Activated CD4-positive, alpha-beta memory T cell treated with anti-CD3 and anti-CD28 coated beads, Interleukin-2, amount 10 ng/mL, durations not matched to agents 7 days and 5 days (primary cell): ENCODE results near the gene CRADD. TPM values are rescaled to one million over a fixed set of nuclear protein-coding genes. Genes with fewer than 3 reads are reported as not detected.

Experiments
- CTCF ChIA-PET: fragments of 350-600 bp; sonication (Branson Sonifier 250); formaldehyde crosslinking; loops from one replicate; lab custom pipeline; 2021; ENCODE audit warnings: antibody characterized with exemption, inconsistent platforms; lab: Charles Lee
- POLR2A ChIA-PET: fragments of 350-600 bp; sonication (Branson Sonifier 250); formaldehyde crosslinking; loops from one replicate; lab custom pipeline; 2021; ENCODE audit warnings: antibody characterized with exemption; lab: Charles Lee
- DNase-seq: peaks from one replicate; pipeline ENCODE4 v3.0.0-alpha.2; 2020
- H3K27ac Mint-ChIP-seq: one replicate; pipeline ENCODE4 v1.8.0; 2021; ENCODE audit warnings: mild to moderate bottlenecking, mixed read lengths
- H3K27me3 Mint-ChIP-seq: one replicate; pipeline ENCODE4 v1.8.0; 2021; ENCODE audit warnings: mixed read lengths
- H3K36me3 Mint-ChIP-seq: one replicate; pipeline ENCODE4 v1.8.0; 2021; ENCODE audit warnings: low read depth, mixed read lengths
- H3K4me1 Mint-ChIP-seq: one replicate; pipeline ENCODE4 v1.8.0; 2021; ENCODE audit warnings: mixed read lengths
- H3K4me3 Mint-ChIP-seq: one replicate; pipeline ENCODE4 v1.8.0; 2021; ENCODE audit warnings: mild to moderate bottlenecking, mixed read lengths
- H3K9me3 Mint-ChIP-seq: one replicate; pipeline ENCODE4 v1.8.0; 2021; ENCODE audit warnings: mixed read lengths
- total RNA-seq, 2 experiments: library from RNA; stranded (reverse); gene quantifications; one replicate each; pipeline ENCODE4 v1.2.3, GENCODE V29; 2021

Gene CRADD
- total RNA-seq, 2 experiments from 2014 or later: 12.7 to 14.1 TPM

GRCh38 chr12:93823616-93824391, 146.6 kb downstream of the CRADD start:
- no peak for DNase-seq
- Mint-ChIP-seq H3K27me3 (no peaks in the 10 kb centered on the region), H3K9me3 (peaks cover 3% of the 10 kb centered on the region), H3K36me3 (no peaks in the 10 kb centered on the region), H3K27ac (no peak overlapping the region), H3K4me3 (no peak overlapping the region), H3K4me1 (peaks cover 2% of the 10 kb centered on the region)
- CTCF ChIA-PET: interaction anchor here (1.2 kb wide), 1 partner anchor 56 kb away, joined by 3 read pairs; no protein-coding TSS in a partner anchor
- POLR2A ChIA-PET: interaction anchor here (1.1 to 1.2 kb wide), 2 partner anchors 61 to 147 kb away, joined by 3 to 4 read pairs; partner anchors contain the start of gene CRADD

GRCh38 chr12:93824514-93825500, 147.6 kb downstream of the CRADD start:
- ChIA-PET POLR2A (interaction anchor here (1.1 kb wide), 1 partner anchor 148 kb away, joined by 3 read pairs; the partner anchor contains the start of gene CRADD), CTCF (interaction anchor here (1.2 kb wide), 1 partner anchor 57 kb away, joined by 3 read pairs; no protein-coding TSS in a partner anchor)
- no peaks in the 10 kb centered on the region for H3K27me3 Mint-ChIP-seq
- no peak for DNase-seq
- no peak overlapping the region for H3K27ac Mint-ChIP-seq
- no peak overlapping the region for H3K4me3 Mint-ChIP-seq
- peaks cover 3% of the 10 kb centered on the region for H3K9me3 Mint-ChIP-seq
- no peaks in the 10 kb centered on the region for H3K36me3 Mint-ChIP-seq
- H3K4me1 Mint-ChIP-seq: peaks cover 2% of the 10 kb centered on the region

- ChIA-PET POLR2A (no interaction called here), CTCF (no interaction called here)
- no peak for DNase-seq
- Mint-ChIP-seq H3K36me3 (no peaks in the 10 kb centered on the region), H3K9me3 (peaks cover 3% of the 10 kb centered on the region), H3K27ac (no peak overlapping the region), H3K27me3 (no peaks in the 10 kb centered on the region), H3K4me1 (peaks cover 2% of the 10 kb centered on the region), H3K4me3 (no peak overlapping the region)
These were observed 148.3 kb downstream of the CRADD start for GRCh38 chr12:93825501-93825888.

GRCh38 chr12:93825931-93826555, 148.9 kb downstream of the CRADD start:
- no peak overlapping the region for H3K27ac Mint-ChIP-seq
- peaks cover 2% of the 10 kb centered on the region for H3K4me1 Mint-ChIP-seq
- peaks cover 2% of the 10 kb centered on the region for H3K9me3 Mint-ChIP-seq
- CTCF ChIA-PET: interaction anchor here (0.6 kb wide), 1 partner anchor 133 kb away, joined by 3 read pairs; no protein-coding TSS in a partner anchor
- H3K4me3 Mint-ChIP-seq: no peak overlapping the region
- no peak for DNase-seq
- no peaks in the 10 kb centered on the region for H3K27me3 Mint-ChIP-seq
- no peaks in the 10 kb centered on the region for H3K36me3 Mint-ChIP-seq
- POLR2A ChIA-PET: no interaction called here

DNA sequence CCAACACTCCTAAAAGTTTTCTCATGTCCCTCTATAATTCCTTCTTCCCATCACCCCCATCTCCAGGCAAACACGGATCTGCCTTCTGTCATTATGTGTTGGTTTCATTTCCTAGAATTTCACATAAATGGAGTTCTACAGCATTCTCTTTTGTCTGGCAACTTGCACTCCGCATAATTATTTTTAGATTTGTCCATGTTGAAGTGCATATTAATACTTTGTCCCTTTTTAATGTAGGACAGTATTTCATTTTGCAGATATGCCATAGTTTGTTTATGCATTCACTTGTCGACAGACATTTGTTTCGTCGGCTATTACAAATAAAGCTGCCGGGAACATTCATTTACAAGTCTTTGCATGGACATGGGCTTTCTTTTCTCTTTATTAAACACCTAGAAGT, 150.0 kb downstream of the CRADD start:
- Mint-ChIP-seq H3K4me1 (no peaks in the 10 kb centered on the region), H3K27ac (no peak overlapping the region), H3K4me3 (no peak overlapping the region), H3K27me3 (no peaks in the 10 kb centered on the region), H3K9me3 (no peaks in the 10 kb centered on the region), H3K36me3 (no peaks in the 10 kb centered on the region)
- ChIA-PET POLR2A (no interaction called here), CTCF (interaction anchor here (1.0 kb wide), 1 partner anchor 258 kb away, joined by 3 read pairs; no protein-coding TSS in a partner anchor)
- no peak for DNase-seq

GRCh38 chr12:93827669-93828068, 150.5 kb downstream of the CRADD start:
- POLR2A ChIA-PET: no interaction called here
- H3K27ac Mint-ChIP-seq: no peak overlapping the region
- no peaks in the 10 kb centered on the region for H3K4me1 Mint-ChIP-seq
- no peaks in the 10 kb centered on the region for H3K27me3 Mint-ChIP-seq
- CTCF ChIA-PET: interaction anchor here (0.6 kb wide), 1 partner anchor 237 kb away, joined by 3 read pairs; no protein-coding TSS in a partner anchor
- H3K9me3 Mint-ChIP-seq: no peaks in the 10 kb centered on the region
- H3K4me3 Mint-ChIP-seq: no peak overlapping the region
- no peak for DNase-seq
- no peaks in the 10 kb centered on the region for H3K36me3 Mint-ChIP-seq

DNA sequence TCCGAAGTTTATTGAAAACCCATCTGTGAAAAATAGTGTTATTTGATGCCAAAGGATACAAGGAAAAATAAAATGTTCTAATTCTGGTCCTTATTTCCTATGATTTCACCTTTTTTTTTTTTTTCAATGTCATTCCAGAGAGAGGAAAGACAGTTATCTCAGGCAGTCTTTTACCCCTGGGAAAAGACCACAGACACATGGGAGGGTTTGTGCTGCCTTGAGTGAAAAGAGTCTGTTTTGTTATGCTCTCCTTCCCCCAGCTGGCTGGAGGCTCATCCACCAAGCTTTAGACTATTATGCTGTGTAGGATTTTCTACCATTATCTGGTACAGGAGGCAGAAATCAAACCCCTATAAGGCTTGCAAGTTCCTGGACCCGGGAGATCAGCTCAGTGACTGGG, 151.8 kb downstream of the CRADD start:
- Mint-ChIP-seq H3K4me1 (no peaks in the 10 kb centered on the region), H3K27me3 (no peaks in the 10 kb centered on the region), H3K4me3 (no peak overlapping the region), H3K36me3 (no peaks in the 10 kb centered on the region), H3K27ac (no peak overlapping the region), H3K9me3 (no peaks in the 10 kb centered on the region)
- ChIA-PET POLR2A (no interaction called here), CTCF (interaction anchor here (0.7 to 1.5 kb wide), 2 partner anchors 10 to 154 kb away, joined by 3 read pairs; no protein-coding TSS in a partner anchor)
- no peak for DNase-seq

- Mint-ChIP-seq H3K36me3 (no peaks in the 10 kb centered on the region), H3K27me3 (no peaks in the 10 kb centered on the region), H3K27ac (no peak overlapping the region), H3K9me3 (no peaks in the 10 kb centered on the region), H3K4me3 (no peak overlapping the region), H3K4me1 (no peaks in the 10 kb centered on the region)
- DNase-seq: no peak
- CTCF ChIA-PET: no interaction called here
- POLR2A ChIA-PET: no interaction called here
These were observed 154.2 kb downstream of the CRADD start for GRCh38 chr12:93831374-93831773.

DNA sequence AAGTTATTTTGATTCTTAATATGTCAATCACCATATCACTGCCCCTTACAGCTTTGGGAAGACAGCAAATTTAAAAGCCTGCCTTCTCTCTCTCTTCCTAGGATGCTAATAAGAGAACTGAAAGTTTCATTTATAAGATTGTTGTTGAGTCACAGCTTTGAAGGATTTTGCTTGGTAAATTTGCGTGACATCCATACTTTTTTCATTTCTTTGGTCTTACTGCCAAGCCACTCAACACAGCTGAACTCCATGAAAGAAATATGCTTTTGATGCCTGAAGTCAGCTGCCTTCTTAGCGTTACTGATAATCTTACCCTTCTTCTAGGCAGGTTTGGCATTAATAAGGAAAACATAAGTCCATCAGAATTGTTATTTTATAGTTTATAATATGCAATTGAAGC, 155.0 kb downstream of the CRADD start:
- H3K27ac Mint-ChIP-seq: no peak overlapping the region
- no peak for DNase-seq
- no peak overlapping the region for H3K4me3 Mint-ChIP-seq
- no peaks in the 10 kb centered on the region for H3K27me3 Mint-ChIP-seq
- H3K9me3 Mint-ChIP-seq: no peaks in the 10 kb centered on the region
- no peaks in the 10 kb centered on the region for H3K4me1 Mint-ChIP-seq
- H3K36me3 Mint-ChIP-seq: no peaks in the 10 kb centered on the region
- POLR2A ChIA-PET: no interaction called here
- CTCF ChIA-PET: no interaction called here

DNA sequence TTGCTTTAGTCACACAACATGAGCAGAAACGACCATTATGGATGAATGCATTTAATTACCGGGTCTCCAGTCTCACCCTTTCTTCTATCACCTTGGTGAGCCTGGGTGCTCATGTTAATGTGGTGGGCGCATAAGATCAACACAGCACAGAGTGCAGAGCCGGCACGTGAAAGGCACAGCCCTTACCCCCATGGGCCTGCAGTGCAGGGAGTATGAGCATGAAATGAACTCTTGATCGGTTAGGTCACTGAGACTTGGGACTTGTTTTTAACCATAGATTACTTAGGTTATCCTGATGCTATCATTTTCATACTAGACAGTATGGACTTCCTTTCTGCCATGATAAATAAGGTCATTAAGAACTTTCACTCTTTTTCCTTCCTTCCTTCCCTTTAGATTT, 156.8 kb downstream of the CRADD start:
- Mint-ChIP-seq H3K4me3 (no peak overlapping the region), H3K9me3 (no peaks in the 10 kb centered on the region), H3K36me3 (no peaks in the 10 kb centered on the region), H3K27me3 (no peaks in the 10 kb centered on the region), H3K4me1 (no peaks in the 10 kb centered on the region), H3K27ac (no peak overlapping the region)
- DNase-seq: no peak
- CTCF ChIA-PET: no interaction called here
- POLR2A ChIA-PET: no interaction called here

DNA sequence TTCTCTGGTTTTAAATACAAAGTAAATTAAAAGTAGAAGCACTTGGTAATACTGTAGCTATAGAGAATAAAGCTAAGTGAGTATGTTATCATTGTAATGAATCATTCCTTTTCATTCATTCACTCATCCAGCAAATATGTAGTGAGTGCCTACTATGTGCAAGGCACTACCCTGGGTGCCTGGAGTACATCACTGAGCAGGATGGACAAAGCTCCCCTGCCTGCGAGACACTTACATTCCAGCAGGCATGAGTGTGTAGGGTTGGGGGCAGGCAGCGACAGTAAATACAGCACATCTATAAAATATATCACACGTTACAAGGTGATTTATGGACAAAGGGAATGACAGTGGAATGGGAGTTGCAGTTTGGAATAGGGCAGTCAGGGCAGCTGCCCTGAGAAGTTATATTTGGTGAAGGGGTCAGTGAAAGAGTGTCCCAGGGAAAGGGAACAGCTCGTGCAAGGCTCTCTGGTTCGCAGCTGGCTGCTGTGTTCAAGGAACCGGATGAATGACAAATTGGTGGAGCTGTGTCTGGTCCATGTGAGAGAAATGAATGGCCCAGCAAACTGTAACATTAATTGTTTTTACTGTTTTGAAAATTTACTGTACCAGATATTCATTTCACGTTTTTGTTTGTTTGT, 159.6 kb downstream of the CRADD start:
- no peak overlapping the region for H3K27ac Mint-ChIP-seq
- no peaks in the 10 kb centered on the region for H3K4me1 Mint-ChIP-seq
- CTCF ChIA-PET: no interaction called here
- H3K4me3 Mint-ChIP-seq: no peak overlapping the region
- no peak for DNase-seq
- peaks cover 4% of the 10 kb centered on the region for H3K36me3 Mint-ChIP-seq
- H3K27me3 Mint-ChIP-seq: no peaks in the 10 kb centered on the region
- no peaks in the 10 kb centered on the region for H3K9me3 Mint-ChIP-seq
- POLR2A ChIA-PET: no interaction called here

GRCh38 chr12:93838193-93838592, 161.0 kb downstream of the CRADD start:
- CTCF ChIA-PET: interaction anchor here (1.3 kb wide), 1 partner anchor 9 kb away, joined by 3 read pairs; no protein-coding TSS in a partner anchor
- Mint-ChIP-seq H3K27ac (no peak overlapping the region), H3K27me3 (no peaks in the 10 kb centered on the region), H3K9me3 (no peaks in the 10 kb centered on the region), H3K4me1 (no peaks in the 10 kb centered on the region), H3K36me3 (peaks cover 5% of the 10 kb centered on the region), H3K4me3 (no peak overlapping the region)
- POLR2A ChIA-PET: no interaction called here
- no peak for DNase-seq
